ENCODE data around the gene KCNQ5.
"Not testable (repeated sequence)": the region's sequence is repeated elsewhere in the genome, so short reads cannot be mapped to it uniquely, and the experiment has no call there.

The KCNQ5 gene

DNA sequence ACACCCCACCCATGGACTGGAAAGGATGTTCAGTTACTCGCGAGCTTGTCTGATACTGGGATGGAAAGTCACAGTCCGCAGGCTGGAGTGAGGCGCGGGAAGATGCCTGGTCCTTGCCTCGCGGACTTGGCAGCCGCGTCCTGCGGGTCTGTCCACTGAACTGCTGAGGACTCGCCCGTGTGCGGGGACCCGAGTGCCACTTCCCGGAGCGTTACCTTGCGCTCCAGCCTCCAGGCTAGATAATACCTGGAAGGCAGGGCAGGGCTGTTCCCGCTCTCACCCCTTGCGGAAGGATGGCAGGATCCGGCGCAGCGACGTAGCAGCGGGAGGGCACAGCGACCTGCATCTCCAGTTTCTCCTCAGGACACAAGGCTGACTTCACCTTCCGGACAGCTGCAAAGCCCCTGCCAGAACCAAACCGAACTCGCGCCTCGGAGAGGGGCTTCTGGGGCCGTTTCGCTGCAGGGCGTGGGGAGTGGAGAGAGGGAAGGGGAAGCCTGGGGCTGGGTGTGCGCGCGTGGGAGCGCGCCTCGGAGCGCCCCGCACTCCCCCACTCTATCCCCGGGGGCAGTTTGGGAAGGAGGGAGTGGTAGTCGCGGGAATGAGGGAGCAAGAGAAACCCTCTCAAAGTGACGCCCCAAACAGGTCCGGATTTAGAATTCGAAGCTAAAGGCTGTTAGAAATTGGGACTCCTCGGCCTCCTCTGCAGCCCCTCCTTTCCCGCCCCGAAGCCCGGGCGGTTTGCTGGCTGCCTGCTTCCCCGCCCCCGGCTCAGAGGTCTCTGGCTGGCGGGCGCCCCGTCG, at the start of gene KCNQ5:
TSS of gene KCNQ5 (plus strand) at position 774 of the 803 bp plus-strand sequence.
- DNase-seq: no peak

DNA sequence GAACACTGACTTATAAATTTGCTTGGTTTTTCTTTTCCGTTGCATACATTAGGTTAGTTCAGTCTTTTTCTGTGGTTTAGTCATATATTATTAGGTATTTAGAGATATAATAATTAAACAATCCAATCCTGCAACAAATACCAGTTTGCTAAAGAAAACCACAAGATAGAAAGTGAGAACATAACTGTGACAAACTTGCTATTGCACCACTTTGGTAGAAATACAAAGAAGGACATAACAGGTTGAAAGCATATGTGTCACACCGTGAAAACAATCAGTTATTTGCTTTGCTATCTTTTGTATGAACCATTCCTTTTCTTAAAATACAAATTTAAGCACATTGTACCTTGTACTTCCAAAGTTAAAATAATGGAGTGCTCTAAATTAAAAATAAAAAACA, 42.0 kb upstream of the KCNQ5 start:
- no peak for DNase-seq

- DNase-seq: no peak
Measured at GRCh38 chr6:72580281-72580940, 41.5 kb upstream of the KCNQ5 start.

DNA sequence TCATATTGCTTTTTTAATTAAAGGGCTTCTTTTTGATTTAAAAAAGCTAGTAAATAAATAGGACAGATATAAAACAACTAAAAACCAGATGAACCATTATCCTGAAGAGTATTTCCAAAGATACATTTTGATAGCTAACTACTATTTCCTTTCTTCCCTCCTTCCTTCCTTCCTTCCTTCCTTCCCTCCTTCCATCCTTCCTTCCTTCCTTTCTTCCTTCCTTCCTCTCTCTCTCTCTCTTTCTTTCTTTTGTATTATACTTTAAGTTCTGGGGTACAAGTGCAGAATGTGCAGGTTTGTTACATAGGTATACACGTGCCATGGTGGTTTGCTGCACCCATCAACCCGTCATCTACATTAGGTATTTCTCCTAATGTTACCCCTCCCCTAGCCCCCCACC, 40.9 kb upstream of the KCNQ5 start:
- not testable (repeated sequence) for DNase-seq

GRCh38 chr6:72588155-72588554, 33.7 kb upstream of the KCNQ5 start:
- DNase-seq: no peak

GRCh38 chr6:72589096-72589495, 32.8 kb upstream of the KCNQ5 start:
- no peak for DNase-seq

DNA sequence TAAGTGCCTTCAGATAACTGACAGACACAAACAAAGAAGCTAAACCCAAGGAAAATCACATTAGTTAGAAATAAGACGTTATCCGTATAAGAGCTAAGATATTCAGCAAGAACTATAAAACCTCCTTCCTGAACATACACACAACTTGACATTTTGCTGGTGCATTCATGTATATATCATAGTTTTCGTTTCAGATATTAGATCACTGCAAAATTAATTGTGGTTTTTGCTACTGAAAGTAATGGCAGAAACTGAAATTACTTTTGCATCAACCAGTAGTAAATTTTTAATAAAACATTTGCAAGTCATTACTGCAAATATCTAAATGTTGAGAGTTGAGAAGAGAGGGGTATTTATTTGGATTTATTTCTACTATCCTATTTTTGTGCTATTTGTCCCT, 26.1 kb upstream of the KCNQ5 start:
- no peak for DNase-seq

DNA sequence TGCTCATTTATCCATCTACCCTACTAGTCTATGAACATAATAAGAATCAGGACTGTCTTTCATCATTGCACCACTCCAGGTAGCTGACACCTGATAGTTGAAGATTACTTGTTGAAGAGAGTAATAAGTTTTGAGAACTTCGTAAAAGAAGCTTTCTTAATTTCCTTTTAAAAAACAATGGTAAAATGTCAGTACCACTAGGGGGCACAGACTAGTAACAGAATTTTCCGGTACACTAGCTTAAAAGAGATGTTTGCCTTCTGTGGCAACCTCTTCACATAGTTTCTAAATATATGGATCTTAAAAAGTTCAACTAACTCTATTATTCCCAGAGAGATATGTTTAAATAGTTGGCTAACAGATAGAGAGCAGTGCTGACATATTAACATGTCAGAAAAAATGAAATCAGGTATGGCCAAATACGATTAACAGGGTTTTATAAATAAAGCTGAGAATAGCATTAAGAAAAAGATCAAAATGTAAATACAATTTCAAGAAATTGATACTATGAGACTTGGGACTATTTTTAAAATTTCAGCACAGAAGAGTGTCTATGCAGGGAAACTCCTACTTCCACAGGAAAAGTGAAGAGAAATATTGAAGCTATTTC, 5.4 kb upstream of the KCNQ5 start:
- no peak for DNase-seq

DNA sequence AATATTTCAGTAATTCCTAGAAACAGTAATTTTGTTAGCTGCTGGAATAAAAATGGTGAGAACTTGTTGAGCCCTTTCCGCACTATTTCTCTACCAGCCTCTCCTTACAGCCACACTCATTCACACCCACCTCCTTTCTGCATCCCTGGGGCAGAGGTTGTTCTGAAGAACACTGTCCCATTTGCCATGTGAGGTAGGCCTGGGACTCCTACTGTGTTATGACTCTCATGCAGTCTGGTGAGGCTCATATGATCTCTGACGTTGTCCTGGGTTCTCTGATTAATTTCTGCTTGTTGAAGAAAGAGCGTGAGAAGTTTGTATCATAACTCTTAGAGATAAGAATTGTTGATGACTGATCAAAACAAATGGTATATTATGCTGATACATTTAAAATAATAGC, 4.1 kb upstream of the KCNQ5 start:
- DNase-seq: no peak

DNA sequence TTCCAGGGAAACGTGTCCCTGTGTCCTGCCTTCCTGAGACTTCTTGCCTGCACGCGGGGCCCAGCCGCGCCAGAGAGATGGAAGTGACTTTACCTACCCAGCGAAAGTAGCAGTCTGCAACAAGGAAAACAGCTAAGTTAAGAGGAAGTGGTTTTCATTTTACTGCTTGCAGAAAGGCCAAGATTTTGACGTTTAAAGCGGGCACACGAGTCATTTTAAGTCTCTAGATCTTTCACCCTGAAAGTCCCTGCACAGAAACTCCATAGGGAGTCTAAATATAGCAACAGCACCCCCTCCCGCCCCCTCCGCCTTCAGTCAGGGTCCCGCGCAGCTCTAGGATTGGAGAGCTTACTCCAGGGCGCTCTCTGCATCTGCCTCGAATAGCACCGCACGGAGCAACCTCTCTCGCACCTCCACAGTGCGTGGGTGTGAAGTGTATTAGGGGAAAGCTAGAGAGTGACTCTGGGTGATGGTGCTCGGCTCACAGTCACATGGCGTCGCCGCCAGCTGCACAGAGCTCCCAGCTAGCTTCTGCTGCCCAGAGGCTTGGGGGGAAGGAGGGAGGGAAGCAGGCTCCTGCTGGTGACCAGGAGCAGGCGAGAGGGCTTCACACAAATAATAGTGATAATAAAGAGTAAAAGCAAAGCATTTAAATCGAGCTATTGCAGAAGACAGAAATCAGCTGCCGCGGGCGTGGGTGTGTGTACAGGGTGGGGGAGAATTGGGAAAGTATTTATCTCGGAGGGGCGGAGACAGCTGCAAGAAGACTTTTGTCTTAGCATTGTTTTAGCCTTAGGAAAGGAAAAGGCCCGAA, 1.8 kb upstream of the KCNQ5 start:
- peak; percentile 89 for DNase-seq

DNA sequence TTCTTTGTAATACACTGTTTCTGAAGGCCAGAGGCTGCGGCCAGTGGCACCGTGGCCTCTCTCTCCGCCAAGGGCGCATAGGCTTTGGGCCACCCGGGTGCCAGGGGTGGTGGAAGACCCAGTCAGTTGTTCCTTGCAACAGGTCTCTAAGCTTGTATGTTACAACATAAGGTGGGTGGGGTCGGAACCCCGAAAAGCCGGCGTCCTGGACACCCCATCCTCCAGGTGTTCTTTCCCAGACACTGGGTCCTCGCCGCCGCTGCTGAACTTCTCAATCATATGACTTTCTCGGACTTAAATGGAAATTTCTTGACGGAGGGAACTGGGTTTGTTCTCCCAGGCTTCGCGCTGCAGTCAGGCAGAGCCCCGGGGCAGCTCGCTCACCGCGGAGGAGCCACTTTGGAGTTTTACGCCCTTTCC, 983 bp upstream of the KCNQ5 start:
- DNase-seq: peak; percentile 76

DNA sequence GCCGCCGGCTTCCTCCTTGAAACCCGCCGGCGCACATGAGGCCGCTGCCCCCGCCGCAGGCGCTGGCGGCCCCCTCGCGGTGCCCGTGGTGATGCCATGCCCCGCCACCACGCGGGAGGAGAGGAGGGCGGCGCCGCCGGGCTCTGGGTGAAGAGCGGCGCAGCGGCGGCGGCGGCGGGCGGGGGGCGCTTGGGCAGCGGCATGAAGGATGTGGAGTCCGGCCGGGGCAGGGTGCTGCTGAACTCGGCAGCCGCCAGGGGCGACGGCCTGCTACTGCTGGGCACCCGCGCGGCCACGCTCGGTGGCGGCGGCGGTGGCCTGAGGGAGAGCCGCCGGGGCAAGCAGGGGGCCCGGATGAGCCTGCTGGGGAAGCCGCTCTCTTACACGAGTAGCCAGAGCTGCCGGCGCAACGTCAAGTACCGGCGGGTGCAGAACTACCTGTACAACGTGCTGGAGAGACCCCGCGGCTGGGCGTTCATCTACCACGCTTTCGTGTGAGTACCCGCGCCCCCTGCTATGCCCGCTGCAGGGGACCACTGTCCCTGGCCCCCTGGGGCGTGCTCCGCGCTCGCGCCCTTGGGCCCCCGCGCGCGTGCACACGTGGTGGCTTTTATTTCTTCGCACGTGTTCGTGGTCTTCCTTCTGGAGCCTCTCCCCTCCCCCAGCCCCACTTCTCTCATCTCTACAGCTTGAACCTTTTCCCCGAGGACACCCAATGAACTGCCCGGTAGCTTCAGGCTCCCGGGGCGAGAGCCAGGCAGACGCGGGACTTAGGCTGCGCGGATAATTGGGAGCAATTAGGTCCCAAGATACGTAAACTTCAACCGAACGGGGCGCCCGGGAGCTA, 453 bp downstream of the KCNQ5 start:
- peak; percentile 87 for DNase-seq

DNA sequence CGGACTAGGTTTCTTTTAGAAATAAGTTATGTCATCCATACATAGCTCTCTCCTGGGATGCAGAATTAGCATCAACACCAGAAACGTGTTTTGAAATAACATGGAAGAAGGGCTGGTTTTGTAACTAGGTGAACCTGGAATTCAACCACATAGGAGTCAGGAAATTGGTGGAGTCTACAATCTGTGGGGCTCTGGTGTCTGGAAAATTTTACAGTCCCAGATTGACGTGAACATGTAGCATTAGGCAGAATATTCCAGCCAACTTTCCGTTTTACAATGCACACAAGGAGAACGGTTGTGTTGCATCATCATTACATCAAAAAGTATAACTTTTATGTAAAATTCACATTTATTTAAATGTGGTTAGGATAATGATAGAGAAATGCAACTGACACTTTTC, 1.9 kb downstream of the KCNQ5 start:
- DNase-seq: no peak

DNA sequence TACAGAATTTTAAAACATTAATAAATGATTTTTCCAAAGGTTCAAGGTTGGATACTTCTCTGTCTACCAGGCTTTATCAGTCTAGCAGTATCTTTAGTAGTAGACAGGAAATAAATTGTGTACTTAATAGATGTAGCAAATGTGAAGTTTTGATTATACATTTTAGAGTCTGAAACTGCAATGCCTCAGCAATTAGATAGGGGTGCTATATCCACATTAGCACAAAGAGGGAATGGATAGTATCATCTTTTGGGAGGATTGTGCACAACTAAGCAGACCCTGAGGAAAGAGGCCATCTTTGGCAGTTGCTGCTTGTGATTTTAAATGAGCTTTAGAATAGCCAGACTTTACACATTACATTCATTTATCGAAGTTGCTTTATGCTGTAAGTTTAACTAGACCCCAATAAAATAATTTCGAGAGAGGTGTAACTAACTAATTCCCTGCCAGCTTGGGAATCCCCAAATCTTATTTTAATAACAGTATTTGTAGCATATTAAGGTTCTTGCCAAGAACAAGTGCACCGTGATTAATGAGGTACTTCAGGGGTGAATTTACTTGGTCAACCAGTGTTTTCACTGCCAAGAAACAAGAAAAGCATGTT, 2.8 kb downstream of the KCNQ5 start:
- DNase-seq: no peak

DNA sequence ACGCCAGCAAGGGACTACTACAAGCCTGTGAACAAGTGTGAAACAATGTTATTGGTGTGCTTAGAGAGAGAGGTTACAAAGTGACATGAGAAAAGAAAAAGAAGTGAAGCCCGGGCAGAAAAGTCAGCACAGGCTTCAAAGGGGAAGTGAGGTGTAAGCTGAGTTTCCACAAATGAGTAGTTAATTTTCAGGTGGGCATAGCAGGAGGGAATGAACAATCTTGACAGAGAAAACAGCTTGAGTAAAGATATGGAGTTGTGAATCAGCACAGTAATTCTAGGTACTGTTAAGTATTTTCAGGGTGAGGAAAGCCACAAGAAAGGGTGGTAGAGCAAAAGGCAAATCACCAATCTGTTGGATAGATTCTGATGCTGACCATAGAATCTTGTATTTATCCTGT, 4.3 kb downstream of the KCNQ5 start:
- DNase-seq: no peak

- DNase-seq: no peak
Measured at GRCh38 chr6:72627539-72627938, 5.7 kb downstream of the KCNQ5 start.

DNA sequence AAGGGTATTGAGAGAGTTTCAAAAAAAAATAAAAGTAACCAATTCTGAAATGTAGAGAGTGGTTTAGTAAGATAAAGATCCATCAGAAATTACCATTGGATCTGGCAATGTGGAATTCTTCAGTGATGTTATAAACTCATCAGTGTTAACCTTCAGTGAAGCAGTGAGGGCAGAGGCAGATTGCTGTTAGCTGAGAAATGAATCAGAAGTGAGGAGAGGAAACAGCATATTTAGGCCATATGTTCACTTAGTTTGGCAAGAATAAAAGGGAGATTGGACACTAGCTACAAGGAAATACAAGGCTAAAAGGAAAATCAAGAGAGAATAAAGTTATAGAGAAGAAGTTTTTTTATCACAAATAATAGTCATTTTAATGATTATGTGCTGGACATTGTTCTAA, 9.6 kb downstream of the KCNQ5 start:
- DNase-seq: no peak

DNA sequence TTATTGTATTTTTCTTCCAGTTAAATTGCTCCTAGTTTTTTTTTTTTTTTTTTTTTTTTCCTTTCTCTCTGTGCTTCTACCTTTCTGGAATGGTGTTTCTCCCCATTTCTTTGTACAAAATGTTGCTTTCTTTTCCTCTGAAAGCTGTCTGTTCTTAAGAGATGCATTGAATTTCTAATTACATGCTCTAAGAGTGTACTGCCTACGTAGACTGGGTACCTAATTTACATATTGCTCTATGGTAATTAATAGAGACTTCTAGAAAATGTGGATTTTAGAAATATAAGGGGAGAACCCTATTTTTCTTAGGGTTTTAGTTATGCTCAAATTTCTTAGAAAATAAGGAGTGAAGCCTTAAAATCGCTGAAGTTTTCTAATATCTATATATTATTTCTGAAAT, 13.8 kb downstream of the KCNQ5 start:
- no peak for DNase-seq

- no peak for DNase-seq
Measured at GRCh38 chr6:72636215-72636614, 14.4 kb downstream of the KCNQ5 start.

DNA sequence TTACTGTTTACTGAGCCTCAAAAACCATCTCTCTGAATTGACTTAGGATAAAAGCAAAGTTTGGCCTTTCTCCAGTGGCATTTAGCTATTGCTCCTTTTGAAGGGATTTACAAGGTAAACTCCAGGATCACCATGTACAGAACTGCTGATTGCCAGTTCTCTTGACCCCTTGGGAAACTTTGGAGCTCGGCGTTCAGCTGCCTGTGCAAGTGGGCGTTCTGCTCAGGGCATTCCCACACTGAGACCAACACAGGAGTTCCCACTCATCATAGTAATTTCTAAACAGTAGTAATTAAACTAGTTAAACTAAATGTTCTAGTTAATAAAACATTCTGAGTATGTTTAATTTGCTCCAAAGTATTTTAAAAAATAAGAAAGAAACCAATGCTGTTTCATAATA, 14.9 kb downstream of the KCNQ5 start:
- no peak for DNase-seq

DNA sequence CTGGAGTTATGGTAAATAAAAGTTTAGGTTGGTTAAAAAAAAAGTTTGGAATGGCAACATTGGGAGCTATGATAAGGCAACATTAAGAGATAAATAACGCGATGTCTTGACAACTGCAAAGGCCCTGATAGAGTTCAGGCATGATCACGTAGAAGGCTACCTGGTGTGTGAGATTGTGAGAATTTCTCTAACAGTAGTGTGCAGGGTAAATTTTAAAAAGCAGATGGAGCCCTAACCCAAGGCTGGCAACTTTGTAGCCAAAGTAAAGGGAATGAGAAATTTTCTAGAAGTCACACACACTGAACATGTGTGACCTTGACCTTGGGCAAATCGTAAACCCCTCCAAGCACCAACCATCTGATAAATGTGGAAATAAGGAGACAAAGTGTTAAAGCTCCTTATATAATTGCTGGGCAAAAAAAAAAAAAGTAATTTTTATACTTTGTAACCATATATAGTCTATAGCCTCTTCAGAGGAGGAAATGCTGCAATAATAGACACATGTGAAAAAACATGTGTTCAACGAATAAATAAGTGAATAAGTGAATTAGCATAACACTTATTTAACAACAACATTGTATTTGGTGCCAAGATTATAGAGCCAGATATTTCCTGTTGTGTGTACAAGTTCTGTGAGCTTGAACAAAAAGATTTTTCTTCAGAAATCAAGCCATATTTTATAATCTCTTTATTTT, 18.2 kb downstream of the KCNQ5 start:
- no peak for DNase-seq

Measured in activated CD8-positive, alpha-beta memory T cell treated with anti-CD3 and anti-CD28 coated beads for 24 hours (primary cell).